Measurements from ENCODE around the gene CLEC2B.
"Not testable (repeated sequence)": the region's sequence is repeated elsewhere in the genome, so short reads cannot be mapped to it uniquely, and the experiment has no call there.

Gene CLEC2B

GRCh38 chr12:9869307-9870161, at the start of gene CLEC2B:
CLEC2B (minus strand) TSS chr12:9869354.
- no peak for DNase-seq (ENCODE audit: low read depth, low spot score)

- DNase-seq (ENCODE audit: low read depth, low spot score) = no peak
Measured at GRCh38 chr12:9911708-9912107, 42.6 kb upstream of the CLEC2B start.

GRCh38 chr12:9910716-9911421, 41.7 kb upstream of the CLEC2B start:
- no peak for DNase-seq (ENCODE audit: low read depth, low spot score)

GRCh38 chr12:9909724-9910123, 40.6 kb upstream of the CLEC2B start:
- DNase-seq (ENCODE audit: low read depth, low spot score) = no peak

GRCh38 chr12:9908350-9908749, 39.2 kb upstream of the CLEC2B start:
- DNase-seq (ENCODE audit: low read depth, low spot score) = no peak

- DNase-seq (ENCODE audit: low read depth, low spot score) = no peak
Measured at GRCh38 chr12:9907769-9908168, 38.6 kb upstream of the CLEC2B start.

- DNase-seq (ENCODE audit: low read depth, low spot score) = no peak
Measured at GRCh38 chr12:9906873-9907272, 37.7 kb upstream of the CLEC2B start.

GRCh38 chr12:9902539-9903228, 33.5 kb upstream of the CLEC2B start:
- no peak for DNase-seq (ENCODE audit: low read depth, low spot score)

- DNase-seq (ENCODE audit: low read depth, low spot score) = no peak
Measured at GRCh38 chr12:9900930-9901329, 31.8 kb upstream of the CLEC2B start.

- DNase-seq (ENCODE audit: low read depth, low spot score) = no peak
Measured at GRCh38 chr12:9899209-9899608, 30.1 kb upstream of the CLEC2B start.

- no peak for DNase-seq (ENCODE audit: low read depth, low spot score)
Measured at GRCh38 chr12:9897535-9897934, 28.4 kb upstream of the CLEC2B start.

GRCh38 chr12:9895215-9895971, 26.2 kb upstream of the CLEC2B start:
- no peak for DNase-seq (ENCODE audit: low read depth, low spot score)

- no peak for DNase-seq (ENCODE audit: low read depth, low spot score)
Measured at GRCh38 chr12:9888665-9889273, 19.6 kb upstream of the CLEC2B start.

GRCh38 chr12:9883175-9883574, 14.0 kb upstream of the CLEC2B start:
- DNase-seq (ENCODE audit: low read depth, low spot score) = no peak

GRCh38 chr12:9881988-9882387, 12.8 kb upstream of the CLEC2B start:
- no peak for DNase-seq (ENCODE audit: low read depth, low spot score)

- DNase-seq (ENCODE audit: low read depth, low spot score) = no peak
Measured at GRCh38 chr12:9881246-9881645, 12.1 kb upstream of the CLEC2B start, which contains the start of gene KLRF2. KLRF2 (plus strand) TSS chr12:9881489; CDS start chr12:9881596, 107 bp downstream.

GRCh38 chr12:9880532-9881078, 11.5 kb upstream of the CLEC2B start:
- DNase-seq (ENCODE audit: low read depth, low spot score) = no peak

- DNase-seq (ENCODE audit: low read depth, low spot score) = not testable (repeated sequence)
Measured at GRCh38 chr12:9876120-9876519, 7.0 kb upstream of the CLEC2B start.

GRCh38 chr12:9872742-9873141, 3.6 kb upstream of the CLEC2B start:
- no peak for DNase-seq (ENCODE audit: low read depth, low spot score)

GRCh38 chr12:9872162-9872561, 3.0 kb upstream of the CLEC2B start:
- no peak for DNase-seq (ENCODE audit: low read depth, low spot score)

All from activated CD4-positive, CD25-positive, alpha-beta regulatory T cell treated with anti-CD3 and anti-CD28 coated beads, Interleukin-2, amount 50 U/mL, for 16 hours (primary cell).